HG02885 (cell line): ENCODE results near the gene FTSJ1.
"Not testable (repeated sequence)": the region's sequence is repeated elsewhere in the genome, so short reads cannot be mapped to it uniquely, and the experiment has no call there.

Experiments
- ATAC-seq: cut with Tn5 transposase; IDR thresholded peaks from one replicate; pipeline ENCODE4 v1.9.1; 2021; ENCODE audit warnings: mild to moderate bottlenecking; ENCODE audit not compliant: unreplicated experiment, poor library complexity

FTSJ1 gene

GRCh38 chrX:48520455-48520854, 44.5 kb downstream of the FTSJ1 start:
- ATAC-seq: no peak

GRCh38 chrX:48520976-48521352, 45.0 kb downstream of the FTSJ1 start:
- no peak for ATAC-seq

GRCh38 chrX:48521353-48522243, 45.6 kb downstream of the FTSJ1 start, which contains the start of gene EBP:
Gene EBP (plus strand): TSS chrX:48521808. CDS start chrX:48523772, 1,964 bp downstream.
- peak; percentile 97 for ATAC-seq

DNA sequence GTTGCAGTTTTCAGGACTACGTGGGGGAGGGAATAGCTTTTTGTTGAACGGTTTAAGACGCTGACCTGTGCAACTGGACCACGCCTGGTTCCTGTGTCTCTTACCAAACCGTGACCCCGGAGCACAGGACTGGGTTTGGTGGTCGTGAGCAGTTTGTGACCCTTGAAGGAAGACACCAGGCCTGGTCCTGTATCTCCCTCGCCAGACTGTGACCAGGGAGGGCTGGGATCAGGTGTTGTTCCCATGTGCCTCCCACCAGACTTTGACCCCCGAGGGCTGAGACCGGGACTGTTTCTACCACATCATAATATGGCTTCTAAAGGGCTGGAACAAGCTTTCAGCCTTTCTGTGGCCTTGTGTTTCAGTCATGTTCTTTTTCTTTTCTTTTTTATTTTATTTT, 46.3 kb downstream of the FTSJ1 start:
- no peak for ATAC-seq

DNA sequence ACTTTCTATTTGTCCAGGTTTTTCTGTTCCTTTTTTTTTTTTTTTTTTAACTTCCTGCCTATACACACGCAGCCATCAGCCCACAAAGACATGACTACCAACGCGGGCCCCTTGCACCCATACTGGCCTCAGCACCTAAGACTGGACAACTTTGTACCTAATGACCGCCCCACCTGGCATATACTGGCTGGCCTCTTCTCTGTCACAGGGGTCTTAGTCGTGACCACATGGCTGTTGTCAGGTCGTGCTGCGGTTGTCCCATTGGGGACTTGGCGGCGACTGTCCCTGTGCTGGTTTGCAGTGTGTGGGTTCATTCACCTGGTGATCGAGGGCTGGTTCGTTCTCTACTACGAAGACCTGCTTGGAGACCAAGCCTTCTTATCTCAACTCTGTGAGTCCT, 47.7 kb downstream of the FTSJ1 start:
- ATAC-seq: no peak

GRCh38 chrX:48525853-48526252, 49.9 kb downstream of the FTSJ1 start:
- ATAC-seq: not testable (repeated sequence)

- no peak for ATAC-seq
These were observed 54.7 kb downstream of the FTSJ1 start for GRCh38 chrX:48530736-48531135.

DNA sequence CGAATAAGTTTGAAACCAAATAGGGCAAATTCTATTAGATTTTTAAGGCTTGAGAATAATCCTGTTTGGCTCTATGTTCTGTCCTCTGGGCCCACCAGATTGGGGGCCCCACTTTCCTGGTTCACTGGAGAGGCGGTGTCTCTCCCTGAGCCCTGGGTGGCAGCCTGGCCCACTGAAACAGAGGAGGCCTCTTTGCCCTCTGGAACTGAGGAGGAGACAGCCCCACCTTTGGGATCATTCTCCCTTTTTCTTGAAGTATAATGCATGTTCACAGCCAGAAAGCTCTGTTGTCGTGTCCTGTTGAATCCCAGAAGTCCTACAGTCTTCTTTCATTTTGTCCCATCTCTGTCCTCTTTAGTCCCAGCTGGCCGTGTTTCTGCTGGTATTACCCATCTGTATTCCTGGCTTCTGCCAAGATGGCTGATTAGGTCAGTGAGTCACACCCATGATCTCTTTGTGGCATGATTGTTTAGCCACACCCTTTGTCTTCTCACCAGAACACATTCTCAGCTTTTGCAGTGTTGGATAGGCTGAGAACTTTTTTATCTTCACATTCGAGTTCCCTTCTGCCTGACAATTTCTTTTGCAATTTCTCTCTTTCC, 55.5 kb downstream of the FTSJ1 start:
- ATAC-seq: no peak

GRCh38 chrX:48532161-48532560, 56.2 kb downstream of the FTSJ1 start:
- no peak for ATAC-seq

GRCh38 chrX:48533165-48533564, 57.2 kb downstream of the FTSJ1 start:
- no peak for ATAC-seq
